Activated CD8-positive, alpha-beta memory T cell treated with anti-CD3 and anti-CD28 coated beads for 48 hours (primary cell): ENCODE measurements around the gene MICU1.
A peak's percentile ranks its signal among the peaks of the same experiment; 100 is the strongest.
"Not testable (repeated sequence)": the region's sequence is repeated elsewhere in the genome, so short reads cannot be mapped to it uniquely, and the experiment has no call there.

Experiments used
- DNase-seq, 3 experiments: peaks; one replicate each; pipeline ENCODE4 v3.0.0-alpha.2; 2020; ENCODE audit warnings: low read depth in 2 of 3, low spot score in 2 of 3

MICU1 gene

DNA sequence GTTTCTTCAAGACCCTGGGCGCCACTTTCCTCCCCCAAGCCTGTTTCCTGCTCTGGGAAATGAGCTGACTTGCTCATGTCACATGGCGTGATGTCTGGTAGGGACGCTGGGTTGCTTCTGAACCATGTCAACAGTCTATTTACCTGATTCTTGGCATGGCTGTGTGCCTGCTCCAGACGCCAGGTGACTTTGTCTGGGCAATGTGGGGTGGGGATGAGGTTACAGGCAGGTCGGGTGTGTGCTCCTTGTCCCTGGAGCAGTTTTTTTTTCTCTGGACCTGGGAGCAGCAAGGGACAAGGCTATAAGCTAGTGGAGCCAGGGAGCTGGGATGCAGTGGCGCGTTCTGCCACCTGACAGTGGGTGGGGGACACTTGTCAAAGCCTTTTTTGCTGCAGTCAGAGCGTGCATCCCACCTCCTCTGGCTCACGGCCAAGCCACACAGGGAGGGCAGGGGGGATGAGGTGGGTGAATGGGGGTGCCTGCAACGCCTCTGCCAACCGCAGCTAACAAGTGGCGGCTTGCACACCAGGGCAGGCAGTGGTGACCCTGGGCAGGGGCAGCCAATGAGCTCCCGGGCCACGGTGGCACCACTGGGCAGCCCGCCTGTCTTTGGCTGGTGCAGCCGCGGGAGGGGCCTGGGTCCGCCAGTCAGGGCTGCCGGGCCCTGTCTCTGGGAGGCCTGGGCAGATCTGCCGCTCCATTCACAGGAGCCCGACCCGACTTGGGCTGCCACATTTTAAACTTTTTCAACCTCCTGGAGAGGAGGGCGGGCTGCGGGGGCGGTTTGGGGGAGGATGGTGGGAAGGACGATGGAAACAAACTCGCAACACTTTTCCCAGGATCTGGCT, 294.1 kb downstream of the MICU1 start:
- DNase-seq, result peak; percentile 83 to 90 (median 90)

GRCh38 chr10:72330069-72330426, 295.8 kb downstream of the MICU1 start:
- DNase-seq, result no peak

- no peak for DNase-seq
These were observed 296.4 kb downstream of the MICU1 start for GRCh38 chr10:72329290-72330068.

GRCh38 chr10:72328829-72329204, 297.1 kb downstream of the MICU1 start:
- no peak for DNase-seq

DNA sequence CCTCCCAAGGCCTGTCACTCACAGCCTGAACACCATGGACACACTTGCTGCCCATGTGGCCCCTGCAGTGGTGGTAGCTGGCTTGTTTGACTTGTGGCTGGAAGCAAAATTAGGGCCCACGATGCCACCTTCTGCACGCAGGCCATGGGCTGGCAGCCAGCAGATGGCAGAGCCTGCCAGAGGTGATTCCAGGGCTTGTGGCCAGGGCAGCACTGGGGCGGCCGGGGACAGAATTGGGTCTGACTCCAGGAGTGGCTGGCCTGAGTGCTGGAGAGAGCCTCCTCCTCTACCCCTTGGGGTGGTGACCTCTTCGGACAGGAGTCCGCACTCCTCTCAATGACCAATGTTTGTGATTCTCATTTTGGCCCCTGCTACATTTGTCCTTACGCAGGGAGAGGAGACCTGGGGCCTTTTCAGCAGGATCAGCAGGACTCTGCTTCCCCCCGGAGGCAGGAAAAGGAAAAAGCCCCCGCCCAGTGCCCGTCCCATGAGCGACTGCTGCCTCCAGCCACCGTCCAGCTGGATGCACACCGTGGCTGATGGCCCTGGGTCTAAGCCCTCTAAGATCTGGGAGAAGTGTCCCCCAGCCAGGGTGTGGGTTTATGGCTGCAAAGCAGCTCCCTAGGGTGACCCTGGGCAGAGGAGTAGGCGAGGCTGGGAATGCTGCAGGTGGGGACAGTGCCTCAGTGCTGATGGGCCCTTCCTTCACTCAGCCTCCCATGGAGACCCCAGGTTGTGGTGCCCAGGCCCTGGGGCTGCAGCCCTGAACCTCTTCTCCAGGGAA, 297.6 kb downstream of the MICU1 start:
- DNase-seq, result no peak

DNA sequence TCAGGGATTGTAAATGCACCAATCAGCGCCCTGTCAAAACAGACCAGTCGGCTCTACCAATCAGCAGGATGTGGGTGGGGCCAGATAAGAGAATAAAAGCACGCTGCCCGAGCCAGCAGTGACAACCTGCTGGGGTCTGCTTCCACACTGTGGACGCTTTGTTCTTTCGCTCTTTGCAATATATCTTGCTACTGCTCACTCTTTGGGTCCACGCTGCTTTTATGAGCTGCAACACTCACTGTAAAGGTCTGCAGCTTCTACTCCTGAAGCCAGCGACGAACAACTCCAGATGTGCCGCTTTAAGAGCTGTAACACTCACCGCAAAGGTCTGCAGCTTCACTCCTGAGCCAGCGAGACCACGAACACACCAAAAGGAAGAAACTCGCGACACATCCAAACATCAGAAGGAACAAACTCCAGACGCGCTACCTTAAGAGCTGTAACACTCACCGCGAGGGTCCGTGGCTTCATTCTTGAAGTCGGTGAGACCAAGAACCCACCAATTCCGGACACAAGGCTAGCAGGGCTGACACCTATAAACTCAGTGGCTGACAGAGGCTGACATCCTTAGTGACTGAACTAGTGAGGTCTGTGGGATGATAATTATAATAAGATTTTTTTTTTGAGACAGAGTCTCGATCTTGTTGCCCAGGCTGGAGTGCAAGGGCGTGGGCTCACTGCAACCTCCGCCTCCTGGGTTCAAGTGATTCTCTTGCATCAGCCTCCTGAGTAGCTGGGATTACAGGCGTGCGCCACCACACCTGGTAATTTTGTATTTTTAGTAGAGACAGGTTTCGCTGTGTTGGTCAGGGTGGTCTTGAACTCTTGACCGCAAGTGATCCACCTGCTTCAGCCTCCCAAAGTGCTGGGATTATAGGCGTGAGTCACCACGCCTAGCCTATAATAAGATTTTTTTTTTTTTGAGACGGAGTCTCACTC, 298.9 kb downstream of the MICU1 start:
- DNase-seq, result peak in 1 of 3 experiments; percentile 68

GRCh38 chr10:72325243-72326175, 300.4 kb downstream of the MICU1 start:
- DNase-seq, result not testable (repeated sequence)

DNA sequence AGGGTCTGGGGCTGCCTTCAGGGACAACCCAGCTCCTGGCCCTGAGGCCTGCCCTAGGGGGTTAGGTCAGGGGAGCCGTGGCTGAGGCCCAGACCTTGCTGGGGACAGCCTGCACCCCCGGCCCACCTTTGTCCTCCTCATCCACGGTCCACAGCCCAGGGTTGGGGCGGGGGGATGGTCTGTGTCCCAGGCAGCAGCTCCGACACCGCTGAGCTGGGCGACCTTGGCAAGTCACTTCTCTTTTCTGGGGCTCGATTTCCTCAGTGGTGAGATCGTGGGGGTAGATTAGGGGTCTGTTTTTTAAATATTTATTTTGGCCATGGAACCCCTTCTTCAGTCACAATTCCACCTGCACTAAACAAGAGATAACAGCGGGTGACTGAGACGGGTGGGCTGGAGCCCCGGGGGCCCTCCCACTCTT, 302.1 kb downstream of the MICU1 start:
- DNase-seq, result no peak

- no peak for DNase-seq
These were observed 302.6 kb downstream of the MICU1 start for GRCh38 chr10:72323108-72323749.

GRCh38 chr10:72322280-72323058, 303.4 kb downstream of the MICU1 start:
- no peak for DNase-seq

DNA sequence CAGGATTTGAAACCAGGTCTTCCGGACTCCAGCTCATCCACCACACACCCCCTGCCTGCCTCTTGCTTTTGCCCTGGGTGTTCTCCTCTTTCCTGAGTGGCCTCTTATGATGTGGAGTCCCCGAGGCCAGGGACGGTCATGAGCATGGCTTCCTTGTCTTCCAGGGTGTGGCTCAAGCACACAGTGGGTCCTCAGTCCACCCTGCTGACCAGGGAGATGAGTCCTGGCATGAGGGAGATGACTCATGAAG, 303.9 kb downstream of the MICU1 start:
- DNase-seq, result no peak

DNA sequence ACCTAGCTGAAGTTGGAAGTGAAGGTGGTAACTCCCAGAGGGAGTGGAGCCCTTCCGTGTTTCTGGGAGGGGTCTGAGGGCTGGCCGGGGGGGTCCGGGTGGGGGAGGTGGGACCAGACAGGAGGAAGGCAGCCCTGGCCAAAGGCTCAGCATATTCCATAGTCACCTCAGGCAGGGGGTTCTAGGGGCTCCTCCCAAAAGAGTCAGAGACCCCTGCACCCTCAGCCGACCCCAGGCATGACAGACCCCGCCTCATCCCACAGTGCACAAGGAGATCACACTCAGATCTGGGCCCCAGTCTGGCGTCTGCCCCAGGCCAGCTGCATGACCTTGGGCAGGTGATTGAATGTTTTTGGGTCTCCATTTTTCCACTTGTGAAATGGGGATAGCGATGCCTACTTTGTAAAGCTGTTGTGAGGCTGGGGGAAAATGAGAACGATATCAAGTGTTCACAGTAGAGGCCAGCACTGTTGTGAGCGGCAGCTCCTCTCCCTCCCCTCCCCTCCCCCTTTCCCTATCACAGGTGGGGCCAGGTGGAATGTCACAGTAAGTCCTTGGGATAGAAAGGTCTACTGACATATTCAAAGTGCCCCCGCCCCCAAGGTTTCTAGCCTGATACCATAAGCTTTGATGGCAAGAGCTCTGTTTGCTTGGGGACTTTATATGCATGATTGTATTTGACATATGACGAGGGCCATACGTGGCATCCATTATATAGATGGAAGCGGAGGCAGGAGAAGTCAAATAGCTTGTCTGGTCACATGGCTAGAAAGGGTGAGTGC, 304.4 kb downstream of the MICU1 start:
- DNase-seq, result no peak

DNA sequence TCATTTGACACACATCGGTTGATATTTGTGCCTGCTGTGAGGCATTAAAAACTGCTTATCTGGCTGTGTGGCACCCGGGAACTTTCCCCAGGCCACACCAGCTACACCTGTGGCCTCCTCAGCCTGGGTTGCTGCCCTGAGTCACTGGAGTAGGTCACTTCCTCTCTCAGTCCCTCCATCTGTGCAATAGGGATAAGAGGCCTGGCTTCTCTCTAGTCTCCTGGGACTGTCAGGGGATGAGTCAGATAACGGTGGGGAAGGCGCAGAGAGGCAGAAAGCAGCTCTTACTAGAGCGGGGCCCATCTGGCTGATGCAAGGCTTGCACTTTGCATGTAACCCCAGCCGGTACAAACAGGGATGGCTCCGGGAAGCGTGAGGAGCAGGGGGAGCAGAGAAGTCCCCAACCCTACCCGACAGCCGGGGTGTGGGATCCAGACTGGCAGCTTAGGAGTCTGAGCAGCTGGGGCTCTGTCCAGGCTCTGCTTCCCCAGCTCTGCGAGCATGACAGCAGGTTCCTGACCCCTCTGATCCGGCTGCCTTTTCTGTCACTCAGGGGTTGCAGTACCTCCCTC, 305.1 kb downstream of the MICU1 start:
- peak in 1 of 3 experiments; percentile 54 for DNase-seq

DNA sequence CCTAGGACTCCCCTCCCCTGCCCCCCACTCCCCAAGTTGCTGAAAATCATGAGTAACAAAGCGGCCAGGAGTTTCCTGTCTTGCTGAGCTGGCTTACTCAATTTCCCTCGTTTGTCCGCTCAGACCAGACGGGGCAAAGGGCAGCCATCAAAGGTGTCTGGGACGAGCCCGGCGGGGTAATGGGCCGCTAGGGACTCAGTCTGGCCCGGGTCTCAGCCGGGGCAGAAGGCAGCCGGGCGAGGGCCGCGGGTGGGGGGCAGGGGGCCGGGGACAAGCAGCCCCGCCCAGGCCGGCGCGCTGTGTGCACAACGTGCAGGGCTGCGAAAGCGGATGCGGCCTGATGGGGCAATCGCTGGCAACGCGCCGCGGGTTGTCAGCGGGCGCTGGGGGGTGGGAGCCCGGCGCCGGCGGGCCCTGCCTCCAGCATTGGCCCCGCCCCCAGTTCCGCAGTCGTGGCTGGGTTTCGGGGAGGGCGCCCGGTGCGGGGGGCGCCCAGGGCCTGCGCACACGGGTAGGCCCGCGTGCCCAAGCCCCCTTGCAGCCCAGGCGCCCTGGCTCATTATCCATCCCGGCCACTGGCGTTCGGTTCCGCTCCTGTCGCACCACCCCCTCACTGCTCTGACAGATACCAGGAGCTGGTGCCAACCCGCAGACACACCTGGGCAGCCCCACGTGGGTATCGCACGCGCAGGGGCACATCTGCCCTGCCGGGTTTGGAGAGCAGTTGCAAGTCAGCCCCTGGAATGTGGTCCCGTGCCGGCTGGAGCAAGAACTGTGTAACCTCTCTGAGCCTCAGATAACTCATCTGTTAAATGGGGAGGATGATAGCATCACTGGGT, 306.2 kb downstream of the MICU1 start:
- peak in 1 of 3 experiments; percentile 82 for DNase-seq

DNA sequence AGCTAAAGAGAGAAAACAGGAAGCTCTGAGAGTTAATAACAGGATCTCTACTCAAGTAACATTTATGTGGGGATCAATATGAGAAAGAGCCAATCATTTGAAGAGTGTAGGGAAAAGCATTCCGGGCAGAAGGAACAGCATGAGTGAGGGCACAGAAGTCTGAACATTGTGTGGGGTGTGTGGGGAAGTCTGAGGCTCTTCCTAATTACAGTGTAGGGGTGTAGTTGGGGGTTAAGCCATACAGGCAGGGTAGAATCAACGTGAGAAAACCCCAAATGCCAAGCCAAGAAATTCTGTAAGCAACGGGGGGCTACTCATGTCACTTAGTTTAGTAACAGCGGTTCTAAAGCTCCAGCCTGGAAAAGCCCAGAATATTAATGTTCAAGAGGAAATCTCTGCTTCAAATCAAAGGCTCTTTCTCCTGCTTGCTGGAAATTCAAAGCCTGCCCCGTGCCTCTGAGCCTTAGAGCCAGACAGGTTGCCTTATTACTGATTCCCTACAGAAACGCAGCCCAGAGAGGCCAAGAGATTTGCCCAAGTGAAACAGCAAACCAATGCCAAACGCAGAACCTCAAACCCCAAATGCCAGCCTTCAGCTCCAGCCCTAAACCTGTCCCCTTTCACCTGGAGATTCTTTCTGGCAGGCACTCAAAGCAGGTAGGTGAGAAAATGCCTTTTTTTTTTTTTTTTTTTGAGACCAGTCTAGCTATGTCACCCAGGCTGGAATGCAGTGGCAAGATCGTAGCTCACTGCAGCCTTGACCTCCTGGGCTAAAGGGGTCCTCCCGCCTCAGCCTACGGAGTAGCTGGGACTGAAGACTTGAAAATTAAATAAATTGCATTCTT, 307.2 kb downstream of the MICU1 start:
- DNase-seq, result no peak
